ENCODE data around the gene OR2AG1. TPM values are rescaled to one million over a fixed set of nuclear protein-coding genes. Genes with fewer than 3 reads are reported as not detected.
A peak's percentile ranks its signal among the peaks of the same experiment; 100 is the strongest.

OR2AG1 gene
- total RNA-seq, 2 experiments from 2014 or later = not detected

- CTCF ChIA-PET = interaction anchor here (0.8 to 17.9 kb wide), 9 partner anchors 7 to 214 kb away, joined by 3 to 367 read pairs (median 7); partner anchors contain the start of gene TAF10
- Mint-ChIP-seq H3K4me3 (no peak overlapping the region), H3K27ac (no peak overlapping the region), H3K4me1 (ENCODE audit: low read depth) (peaks cover 33% of the 10 kb centered on the region), H3K36me3 (ENCODE audit: low read depth) (peaks cover 11% of the 10 kb centered on the region), H3K27me3 (no peaks in the 10 kb centered on the region), H3K9me3 (no peaks in the 10 kb centered on the region)
- DNase-seq (no peak), ATAC-seq (no peak)
- POLR2A ChIA-PET = interaction anchor here (0.5 to 1.2 kb wide), 3 partner anchors 8 to 369 kb away, joined by 3 to 5 read pairs (median 4); no protein-coding TSS in a partner anchor
- intact Hi-C loops (cut with micrococcal nuclease) = loop anchor here (10.0 kb wide), 1 partner anchor 130 kb away; the partner anchor contains the start of genes TAF10 and TPP1
- TF ChIP-seq, protein P1, sequence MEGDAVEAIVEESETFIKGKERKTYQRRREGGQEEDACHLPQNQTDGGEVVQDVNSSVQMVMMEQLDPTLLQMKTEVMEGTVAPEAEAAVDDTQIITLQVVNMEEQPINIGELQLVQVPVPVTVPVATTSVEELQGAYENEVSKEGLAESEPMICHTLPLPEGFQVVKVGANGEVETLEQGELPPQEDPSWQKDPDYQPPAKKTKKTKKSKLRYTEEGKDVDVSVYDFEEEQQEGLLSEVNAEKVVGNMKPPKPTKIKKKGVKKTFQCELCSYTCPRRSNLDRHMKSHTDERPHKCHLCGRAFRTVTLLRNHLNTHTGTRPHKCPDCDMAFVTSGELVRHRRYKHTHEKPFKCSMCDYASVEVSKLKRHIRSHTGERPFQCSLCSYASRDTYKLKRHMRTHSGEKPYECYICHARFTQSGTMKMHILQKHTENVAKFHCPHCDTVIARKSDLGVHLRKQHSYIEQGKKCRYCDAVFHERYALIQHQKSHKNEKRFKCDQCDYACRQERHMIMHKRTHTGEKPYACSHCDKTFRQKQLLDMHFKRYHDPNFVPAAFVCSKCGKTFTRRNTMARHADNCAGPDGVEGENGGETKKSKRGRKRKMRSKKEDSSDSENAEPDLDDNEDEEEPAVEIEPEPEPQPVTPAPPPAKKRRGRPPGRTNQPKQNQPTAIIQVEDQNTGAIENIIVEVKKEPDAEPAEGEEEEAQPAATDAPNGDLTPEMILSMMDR (IDR thresholded peaks at IDR 0.05) = no peak
Observed at GRCh38 chr11:6745018-6745417, 37.8 kb upstream of the OR2AG1 start.

GRCh38 chr11:6745465-6746015, 37.3 kb upstream of the OR2AG1 start:
- Mint-ChIP-seq H3K36me3 (ENCODE audit: low read depth) (peaks cover 11% of the 10 kb centered on the region), H3K4me3 (no peak overlapping the region), H3K27ac (no peak overlapping the region), H3K27me3 (no peaks in the 10 kb centered on the region), H3K4me1 (ENCODE audit: low read depth) (peaks cover 33% of the 10 kb centered on the region), H3K9me3 (no peaks in the 10 kb centered on the region)
- ATAC-seq (peak; percentile 17), DNase-seq (no peak)
- TF ChIP-seq, protein P1 (IDR thresholded peaks at IDR 0.05) = no peak
- ChIA-PET CTCF (interaction anchor here (0.8 to 17.9 kb wide), 11 partner anchors 8 to 215 kb away, joined by 3 to 367 read pairs (median 5); partner anchors contain the start of genes MRPL17 and TAF10), POLR2A (interaction anchor here (0.5 to 2.3 kb wide), 8 partner anchors 9 to 369 kb away, joined by 3 to 9 read pairs (median 3); no protein-coding TSS in a partner anchor)
- intact Hi-C loops (cut with micrococcal nuclease) = loop anchor here (10.0 kb wide), 1 partner anchor 131 kb away; the partner anchor contains the start of genes TAF10 and TPP1

- intact Hi-C loops (cut with micrococcal nuclease) = loop anchor here (10.0 kb wide), 1 partner anchor 131 kb away; the partner anchor contains the start of genes TAF10 and TPP1
- Mint-ChIP-seq H3K9me3 (no peaks in the 10 kb centered on the region), H3K4me1 (ENCODE audit: low read depth) (peaks cover 29% of the 10 kb centered on the region), H3K36me3 (ENCODE audit: low read depth) (peaks cover 7% of the 10 kb centered on the region), H3K4me3 (no peak overlapping the region), H3K27me3 (no peaks in the 10 kb centered on the region), H3K27ac (no peak overlapping the region)
- ChIA-PET CTCF (interaction anchor here (0.8 to 17.9 kb wide), 12 partner anchors 8 to 134 kb away, joined by 3 to 367 read pairs (median 6); partner anchors contain the start of genes MRPL17 and TAF10), POLR2A (interaction anchor here (0.6 to 2.3 kb wide), 10 partner anchors 9 to 328 kb away, joined by 3 to 12 read pairs (median 4); no protein-coding TSS in a partner anchor)
- TF ChIP-seq, protein P1 (IDR thresholded peaks at IDR 0.05) = no peak
- ATAC-seq (peak; percentile 82), DNase-seq (peak; percentile 63)
Observed at GRCh38 chr11:6746086-6746618, 36.7 kb upstream of the OR2AG1 start.

- TF ChIP-seq, protein P1 (IDR thresholded peaks at IDR 0.05) = no peak
- DNase-seq (no peak), ATAC-seq (peak; percentile 41)
- H3K9me3 Mint-ChIP-seq = no peaks in the 10 kb centered on the region
- no peak overlapping the region for H3K27ac Mint-ChIP-seq
- intact Hi-C loops (cut with micrococcal nuclease) = loop anchor here (10.0 kb wide), 1 partner anchor 132 kb away; the partner anchor contains the start of genes TAF10 and TPP1
- peaks cover 27% of the 10 kb centered on the region for H3K4me1 Mint-ChIP-seq (ENCODE audit: low read depth)
- no peaks in the 10 kb centered on the region for H3K27me3 Mint-ChIP-seq
- H3K36me3 Mint-ChIP-seq (ENCODE audit: low read depth) = peaks cover 7% of the 10 kb centered on the region
- no peak overlapping the region for H3K4me3 Mint-ChIP-seq
- ChIA-PET POLR2A (interaction anchor here (0.6 to 2.3 kb wide), 7 partner anchors 9 to 266 kb away, joined by 3 to 12 read pairs (median 5); partner anchors contain the start of genes ARFIP2 and TIMM10B), CTCF (interaction anchor here (0.9 to 17.9 kb wide), 11 partner anchors 9 to 135 kb away, joined by 3 to 367 read pairs (median 5); partner anchors contain the start of genes MRPL17 and TAF10)
Observed at GRCh38 chr11:6746626-6747025, 36.2 kb upstream of the OR2AG1 start.
